ENCODE data around the gene SPINT3. TPM values are rescaled to one million over a fixed set of nuclear protein-coding genes. Genes with fewer than 3 reads are reported as not detected.

The SPINT3 gene
- total and polyA plus RNA-seq, 2 of the 8 experiments (the other 6 are each of a cell fraction or from before 2014, with no cell fraction given): not detected

DNA sequence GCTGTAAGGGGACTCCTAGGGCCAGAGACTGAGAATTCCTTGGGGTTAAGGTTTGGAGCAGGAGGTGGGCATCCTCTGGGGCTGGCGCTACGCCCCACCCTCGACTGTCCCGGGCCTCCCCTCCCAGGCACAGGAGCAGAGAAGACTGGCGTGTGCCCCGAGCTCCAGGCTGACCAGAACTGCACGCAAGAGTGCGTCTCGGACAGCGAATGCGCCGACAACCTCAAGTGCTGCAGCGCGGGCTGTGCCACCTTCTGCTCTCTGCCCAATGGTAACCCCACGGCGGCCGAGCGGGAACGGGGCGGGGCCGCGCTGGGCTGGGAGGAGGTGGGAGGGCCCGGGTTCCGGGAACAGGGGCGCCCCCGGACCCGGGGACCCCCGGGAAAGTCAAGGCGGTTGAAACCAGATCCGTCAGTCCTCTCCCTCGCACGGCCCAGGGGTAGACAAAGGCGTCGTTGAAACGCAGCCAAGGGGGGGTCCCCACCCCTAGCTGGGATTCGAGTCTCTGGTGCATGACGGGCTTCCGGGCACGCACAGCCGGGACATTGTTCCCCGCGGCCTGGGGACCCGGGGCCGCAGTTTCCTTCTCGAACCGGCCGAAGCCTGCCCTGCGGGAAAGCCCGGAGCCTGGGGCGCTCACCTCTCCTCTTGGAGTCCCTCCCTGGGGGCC, 45.0 kb downstream of the SPINT3 start (continued):
- TF ChIP-seq, protein P1, sequence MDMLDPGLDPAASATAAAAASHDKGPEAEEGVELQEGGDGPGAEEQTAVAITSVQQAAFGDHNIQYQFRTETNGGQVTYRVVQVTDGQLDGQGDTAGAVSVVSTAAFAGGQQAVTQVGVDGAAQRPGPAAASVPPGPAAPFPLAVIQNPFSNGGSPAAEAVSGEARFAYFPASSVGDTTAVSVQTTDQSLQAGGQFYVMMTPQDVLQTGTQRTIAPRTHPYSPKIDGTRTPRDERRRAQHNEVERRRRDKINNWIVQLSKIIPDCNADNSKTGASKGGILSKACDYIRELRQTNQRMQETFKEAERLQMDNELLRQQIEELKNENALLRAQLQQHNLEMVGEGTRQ (IDR thresholded peaks at IDR 0.05; ENCODE audit: low read length): no peak
- TF ChIP-seq RAD21 (IDR thresholded peaks at IDR 0.05 in 1 of 2, conservative IDR thresholded peaks at IDR 0.05 in 1 of 2; ENCODE audit: low read depth in 2 of 2, low read length in 2 of 2) (no peak), EP300 (IDR thresholded peaks at IDR 0.05; ENCODE audit: borderline replicate concordance in 1 of 2, low read depth in 2 of 2, low read length in 2 of 2) (no peak), CREB1 (IDR thresholded peaks at IDR 0.05) (no peak), SIX5 (IDR thresholded peaks at IDR 0.05; ENCODE audit: low read depth, low read length) (no peak)
